MV-4-11 (cell line): ENCODE results near the gene SLC32A1.

ENCODE experiments used
- DNase-seq: peaks from one replicate; lab custom pipeline; 2025; lab: John Stamatoyannopoulos, UW

The SLC32A1 gene

DNA sequence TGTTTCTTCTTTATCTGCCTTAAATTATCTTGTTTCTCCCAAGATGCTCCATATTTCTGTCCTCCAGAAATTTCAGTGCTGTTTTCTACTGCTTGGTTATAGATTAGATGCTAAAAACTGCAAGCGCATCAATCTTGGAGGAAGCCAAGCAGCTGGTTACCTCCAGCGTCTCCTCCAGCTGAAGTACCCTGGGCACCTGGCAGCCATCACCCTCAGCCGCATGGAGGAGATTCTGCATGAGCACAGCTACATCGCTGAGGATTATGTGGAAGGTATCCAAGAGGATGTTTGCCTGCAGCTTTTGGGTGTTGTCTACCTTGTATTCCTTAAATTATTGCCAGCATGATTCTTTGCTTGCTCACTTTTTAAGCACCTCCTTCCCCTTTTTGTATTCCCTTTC, 27.7 kb downstream of the SLC32A1 start:
- no peak for DNase-seq

- no peak for DNase-seq
Observed at GRCh38 chr20:38754924-38755323, 30.6 kb downstream of the SLC32A1 start.

- peak; percentile 86 for DNase-seq
Observed at GRCh38 chr20:38755324-38755910, 31.1 kb downstream of the SLC32A1 start.

DNA sequence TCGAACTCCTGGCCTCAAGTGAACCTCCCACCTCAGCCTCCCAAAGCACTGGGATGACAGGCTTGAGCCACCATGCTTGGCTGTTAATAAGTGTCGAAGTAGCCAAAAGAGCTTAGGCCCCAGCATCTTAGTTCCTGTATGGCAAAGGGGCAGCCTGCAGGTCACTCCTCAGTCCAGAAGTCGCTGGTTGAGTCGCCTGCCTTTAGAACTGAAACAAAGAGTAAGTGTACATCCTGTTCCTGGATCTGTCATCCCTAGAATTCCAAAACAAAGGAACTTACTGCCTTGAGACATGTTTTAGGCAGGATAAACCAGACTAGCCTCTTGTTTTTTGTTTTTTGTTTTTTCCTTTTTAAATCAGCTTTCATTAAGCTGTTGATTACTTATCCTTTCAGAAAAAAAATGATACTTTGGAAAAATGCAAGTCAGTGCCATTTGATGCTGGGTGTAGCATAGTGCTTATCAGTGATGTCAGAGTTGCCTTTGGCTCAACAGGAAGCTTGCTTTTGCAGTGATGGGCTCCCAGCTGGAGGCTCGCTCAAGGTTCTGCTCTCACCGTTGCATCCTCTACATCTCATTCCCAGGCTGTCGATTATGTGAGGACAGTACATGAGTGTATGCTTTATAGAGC, 33.0 kb downstream of the SLC32A1 start:
- DNase-seq: no peak

- no peak for DNase-seq
Observed at GRCh38 chr20:38759106-38759505, 34.8 kb downstream of the SLC32A1 start.

DNA sequence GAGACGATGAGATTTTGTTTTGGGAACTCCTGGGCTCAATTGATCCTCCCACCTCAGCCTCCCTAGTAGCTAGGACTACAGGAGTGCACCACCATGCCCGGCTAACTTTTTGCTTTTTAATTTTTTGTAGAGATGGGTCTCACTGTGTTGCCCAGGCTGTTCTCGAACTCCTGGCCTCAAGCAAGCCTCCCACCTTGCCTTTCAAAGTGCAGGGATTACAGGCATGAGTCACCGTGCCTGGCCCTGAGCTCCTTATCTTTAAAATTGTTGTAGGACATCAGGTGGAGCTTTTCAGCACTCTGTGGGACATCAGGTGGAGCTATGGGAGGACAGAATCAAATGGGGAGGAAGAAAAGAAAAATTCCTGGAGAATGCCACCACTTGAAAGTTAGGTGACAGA, 36.7 kb downstream of the SLC32A1 start:
- DNase-seq: no peak

- DNase-seq: no peak
Observed at GRCh38 chr20:38762174-38762573, 37.9 kb downstream of the SLC32A1 start.

DNA sequence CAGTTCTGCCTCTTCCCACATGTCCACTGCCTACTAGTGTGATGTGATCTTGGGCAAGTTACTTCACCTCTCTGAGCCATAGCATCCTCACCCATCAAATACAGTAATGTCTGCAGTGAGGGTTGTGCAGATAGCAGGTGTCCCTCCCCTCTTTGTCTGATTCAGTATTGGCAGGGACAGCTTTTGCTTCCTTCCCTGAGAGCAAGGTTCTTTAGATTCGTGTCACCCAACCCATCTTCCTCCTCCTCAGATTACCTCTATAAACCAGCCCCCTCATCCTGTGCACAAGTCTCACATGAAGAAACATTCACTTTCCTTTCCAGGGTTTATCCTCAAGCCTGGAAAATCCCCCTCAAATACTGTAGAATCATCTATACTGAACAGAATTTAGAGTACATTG, 39.3 kb downstream of the SLC32A1 start:
- no peak for DNase-seq

DNA sequence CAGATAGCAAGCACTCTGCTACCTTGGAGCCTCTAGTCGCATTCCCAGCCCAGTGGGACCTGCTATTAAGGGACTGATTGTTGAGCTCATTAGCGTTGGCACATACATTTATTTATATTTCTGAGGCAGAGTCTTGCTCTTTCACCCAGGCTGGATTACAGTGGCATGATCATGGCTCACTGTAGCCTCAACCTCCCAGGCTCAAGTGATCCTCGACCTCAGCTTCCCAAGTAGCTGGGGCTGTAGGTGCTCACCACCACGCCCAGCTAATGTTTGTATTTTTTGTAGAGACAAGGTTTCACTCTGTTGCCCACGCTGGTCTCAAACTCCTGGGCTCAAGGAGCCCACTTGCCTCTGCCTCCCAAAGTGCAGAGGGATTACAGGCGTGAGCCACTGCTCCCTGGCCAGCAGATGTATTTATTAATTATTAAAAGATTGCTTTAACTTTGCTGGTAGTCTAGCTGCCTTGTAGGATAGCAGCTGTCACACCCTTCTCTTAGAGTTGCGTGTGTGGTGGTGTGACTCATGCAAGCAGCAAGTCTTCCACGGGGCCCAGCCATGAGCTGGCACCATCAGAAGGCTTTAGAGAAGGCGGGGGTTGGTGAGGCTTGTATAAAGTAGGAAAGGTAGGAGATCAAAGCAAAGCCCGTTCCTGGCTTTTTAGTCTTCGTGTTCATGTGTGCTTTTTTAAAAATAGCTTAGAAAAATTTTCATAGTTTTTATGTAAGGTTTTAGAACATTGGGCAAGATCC, 40.5 kb downstream of the SLC32A1 start:
- peak; percentile 76 for DNase-seq

DNA sequence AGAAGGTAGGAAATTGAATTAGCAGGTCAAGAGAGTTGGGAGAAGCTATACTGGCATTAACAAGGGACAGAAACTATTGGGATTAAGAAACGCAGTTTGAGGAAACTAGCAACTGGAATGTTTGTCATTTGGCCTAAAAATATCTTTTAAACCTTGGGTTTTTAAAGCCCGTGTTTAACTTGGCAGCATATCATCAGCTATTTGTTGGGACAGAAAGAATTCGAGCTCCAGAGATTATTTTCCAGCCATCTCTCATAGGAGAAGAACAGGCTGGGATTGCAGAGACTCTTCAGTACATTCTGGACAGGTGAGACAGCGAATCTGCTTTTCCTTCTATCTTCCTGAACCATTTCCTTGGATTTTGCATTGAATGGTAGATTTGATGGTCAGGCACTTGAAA, 41.8 kb downstream of the SLC32A1 start:
- DNase-seq: no peak

- no peak for DNase-seq
Observed at GRCh38 chr20:38769376-38770295, 45.4 kb downstream of the SLC32A1 start.

DNA sequence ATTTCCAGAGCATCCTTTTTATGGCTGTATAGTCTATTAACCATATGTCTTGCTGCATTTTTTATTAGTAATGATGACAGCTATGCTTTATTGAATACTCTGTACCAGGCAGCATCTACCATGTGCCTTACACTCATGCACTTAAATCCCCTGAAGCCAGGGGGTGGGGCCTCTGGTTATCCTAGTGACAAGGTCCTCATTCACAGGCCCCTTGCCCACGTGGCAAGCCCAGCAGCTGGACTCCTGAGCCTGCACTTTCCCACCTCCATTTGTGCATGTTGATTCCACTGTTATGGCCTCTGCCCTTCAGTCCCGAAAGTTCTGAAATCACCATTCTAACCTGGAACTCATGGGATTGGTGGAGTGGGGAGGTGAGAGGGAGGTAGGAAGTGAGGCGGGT, 46.3 kb downstream of the SLC32A1 start:
- DNase-seq: no peak

GRCh38 chr20:38770970-38771369, 46.7 kb downstream of the SLC32A1 start:
- no peak for DNase-seq

GRCh38 chr20:38771621-38772020, 47.3 kb downstream of the SLC32A1 start:
- no peak for DNase-seq

- no peak for DNase-seq
Observed at GRCh38 chr20:38774167-38774566, 49.9 kb downstream of the SLC32A1 start.

DNA sequence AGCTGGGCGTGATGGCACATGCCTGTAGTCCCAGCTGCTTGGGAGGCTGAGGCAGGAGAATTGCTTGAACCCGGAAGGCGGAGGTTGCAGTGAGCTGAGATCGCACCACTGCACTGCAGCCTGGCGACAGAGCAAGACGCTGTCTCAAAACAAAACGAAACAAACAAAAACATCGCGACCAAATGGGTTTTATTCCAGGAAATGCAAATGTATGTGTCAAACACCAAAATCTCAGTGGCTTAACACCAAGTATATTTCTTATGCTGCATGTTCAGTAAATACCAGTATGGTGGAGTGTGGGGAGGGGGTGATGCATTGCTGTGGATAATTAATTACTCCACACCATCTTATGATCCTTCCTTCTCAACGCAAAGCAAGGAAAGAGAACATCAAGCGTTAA, 52.1 kb downstream of the SLC32A1 start:
- DNase-seq: no peak
